EH (cell line): ENCODE measurements around the gene YLPM1.
"Not testable (repeated sequence)": the region's sequence is repeated elsewhere in the genome, so short reads cannot be mapped to it uniquely, and the experiment has no call there.

Experiments used
- DNase-seq: peaks from one replicate; pipeline ENCODE4 v3.0.0-alpha.2; 2015; ENCODE audit warnings: low read depth

The YLPM1 gene, protein sequence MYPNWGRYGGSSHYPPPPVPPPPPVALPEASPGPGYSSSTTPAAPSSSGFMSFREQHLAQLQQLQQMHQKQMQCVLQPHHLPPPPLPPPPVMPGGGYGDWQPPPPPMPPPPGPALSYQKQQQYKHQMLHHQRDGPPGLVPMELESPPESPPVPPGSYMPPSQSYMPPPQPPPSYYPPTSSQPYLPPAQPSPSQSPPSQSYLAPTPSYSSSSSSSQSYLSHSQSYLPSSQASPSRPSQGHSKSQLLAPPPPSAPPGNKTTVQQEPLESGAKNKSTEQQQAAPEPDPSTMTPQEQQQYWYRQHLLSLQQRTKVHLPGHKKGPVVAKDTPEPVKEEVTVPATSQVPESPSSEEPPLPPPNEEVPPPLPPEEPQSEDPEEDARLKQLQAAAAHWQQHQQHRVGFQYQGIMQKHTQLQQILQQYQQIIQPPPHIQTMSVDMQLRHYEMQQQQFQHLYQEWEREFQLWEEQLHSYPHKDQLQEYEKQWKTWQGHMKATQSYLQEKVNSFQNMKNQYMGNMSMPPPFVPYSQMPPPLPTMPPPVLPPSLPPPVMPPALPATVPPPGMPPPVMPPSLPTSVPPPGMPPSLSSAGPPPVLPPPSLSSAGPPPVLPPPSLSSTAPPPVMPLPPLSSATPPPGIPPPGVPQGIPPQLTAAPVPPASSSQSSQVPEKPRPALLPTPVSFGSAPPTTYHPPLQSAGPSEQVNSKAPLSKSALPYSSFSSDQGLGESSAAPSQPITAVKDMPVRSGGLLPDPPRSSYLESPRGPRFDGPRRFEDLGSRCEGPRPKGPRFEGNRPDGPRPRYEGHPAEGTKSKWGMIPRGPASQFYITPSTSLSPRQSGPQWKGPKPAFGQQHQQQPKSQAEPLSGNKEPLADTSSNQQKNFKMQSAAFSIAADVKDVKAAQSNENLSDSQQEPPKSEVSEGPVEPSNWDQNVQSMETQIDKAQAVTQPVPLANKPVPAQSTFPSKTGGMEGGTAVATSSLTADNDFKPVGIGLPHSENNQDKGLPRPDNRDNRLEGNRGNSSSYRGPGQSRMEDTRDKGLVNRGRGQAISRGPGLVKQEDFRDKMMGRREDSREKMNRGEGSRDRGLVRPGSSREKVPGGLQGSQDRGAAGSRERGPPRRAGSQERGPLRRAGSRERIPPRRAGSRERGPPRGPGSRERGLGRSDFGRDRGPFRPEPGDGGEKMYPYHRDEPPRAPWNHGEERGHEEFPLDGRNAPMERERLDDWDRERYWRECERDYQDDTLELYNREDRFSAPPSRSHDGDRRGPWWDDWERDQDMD (N-terminal part only)

GRCh38 chr14:74762917-74763802 is at the start of gene YLPM1:
Gene YLPM1 (plus strand): TSS chr14:74763316. CDS start chr14:74763490, 174 bp downstream.
- peak; percentile 97 for DNase-seq

- no peak for DNase-seq
Measured at GRCh38 chr14:74713395-74713735, 49.8 kb upstream of the YLPM1 start.

DNA sequence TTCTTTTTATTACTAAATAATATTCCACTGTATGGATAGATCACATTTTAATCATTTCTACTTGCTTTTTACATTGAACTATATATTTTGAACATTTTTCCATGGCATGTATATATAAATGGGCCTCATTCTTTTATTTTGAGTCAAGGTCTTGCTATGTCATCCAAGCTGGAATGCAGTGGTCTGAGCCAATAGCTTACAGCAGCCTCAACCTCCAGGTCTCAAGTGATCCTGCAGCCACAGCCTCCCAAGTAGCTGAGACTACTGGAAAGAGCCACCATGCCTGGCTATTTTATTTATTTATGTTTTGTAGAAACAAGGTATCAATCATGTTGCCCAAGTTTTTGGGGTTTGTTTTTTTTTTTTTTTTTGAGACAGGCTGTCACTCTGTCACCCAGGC is 42.6 kb upstream of the YLPM1 start:
- DNase-seq: peak; percentile 62

DNA sequence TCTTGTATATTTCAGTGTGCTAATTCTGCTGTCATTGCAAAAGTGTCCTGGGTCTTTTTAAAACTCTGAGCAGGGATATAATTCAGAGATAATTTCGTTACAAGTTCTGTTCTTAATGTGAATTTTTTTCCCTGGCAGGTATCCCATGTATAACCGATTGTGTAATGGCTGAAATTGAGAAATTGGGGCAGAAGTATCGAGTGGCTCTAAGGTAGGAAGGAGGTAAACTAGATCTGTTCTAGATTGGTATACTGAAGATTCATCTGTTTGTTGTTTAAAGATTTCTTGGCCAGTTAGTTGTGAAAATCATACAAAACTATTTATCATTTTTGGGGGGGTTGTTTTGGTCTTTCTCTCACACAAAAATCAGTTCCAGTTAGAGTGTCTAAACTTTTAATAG is 40.0 kb upstream of the YLPM1 start:
- DNase-seq: no peak

- DNase-seq: no peak
Measured at GRCh38 chr14:74732387-74732786, 30.7 kb upstream of the YLPM1 start.

DNA sequence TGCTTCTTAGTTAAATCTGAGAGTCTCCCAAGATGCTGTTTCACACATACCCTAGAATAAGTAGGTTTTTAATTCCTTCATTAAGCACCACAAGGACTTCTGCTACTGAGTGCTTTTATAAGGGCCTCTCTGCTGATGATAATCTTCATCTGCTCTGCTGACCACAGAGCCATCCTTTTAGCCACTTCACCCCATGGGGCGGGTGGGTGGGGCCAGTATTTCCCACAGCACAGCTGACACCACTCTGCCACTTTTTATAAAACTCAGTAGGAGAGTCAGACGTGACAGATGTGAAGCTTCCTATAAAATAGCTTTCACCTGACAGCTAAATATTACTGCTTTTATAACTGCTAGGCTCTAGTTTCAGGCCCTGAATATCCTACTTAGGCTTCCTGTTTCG is 29.9 kb upstream of the YLPM1 start:
- no peak for DNase-seq

DNA sequence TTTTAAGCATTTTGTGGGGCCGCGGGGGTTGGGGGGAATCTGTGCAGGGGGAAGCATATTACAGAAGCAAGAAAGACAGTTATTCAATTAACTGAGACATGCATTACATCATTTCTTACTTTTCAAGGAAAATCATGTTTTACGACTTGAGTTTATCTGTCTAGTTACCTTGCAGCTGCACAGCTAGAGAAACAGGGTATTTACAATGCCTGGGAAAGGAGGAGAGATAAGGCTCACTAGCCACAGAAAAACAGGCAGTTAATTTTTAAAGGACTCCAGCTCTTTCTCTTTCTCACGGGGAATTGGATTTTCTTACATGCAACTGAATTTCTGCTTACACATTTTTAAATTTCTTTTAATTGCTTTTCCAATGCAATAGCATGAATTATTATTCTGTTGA is 28.0 kb upstream of the YLPM1 start:
- no peak for DNase-seq

- peak; percentile 45 for DNase-seq
Measured at GRCh38 chr14:74737753-74738325, 25.3 kb upstream of the YLPM1 start.

- no peak for DNase-seq
Measured at GRCh38 chr14:74739293-74740030, 23.7 kb upstream of the YLPM1 start.

DNA sequence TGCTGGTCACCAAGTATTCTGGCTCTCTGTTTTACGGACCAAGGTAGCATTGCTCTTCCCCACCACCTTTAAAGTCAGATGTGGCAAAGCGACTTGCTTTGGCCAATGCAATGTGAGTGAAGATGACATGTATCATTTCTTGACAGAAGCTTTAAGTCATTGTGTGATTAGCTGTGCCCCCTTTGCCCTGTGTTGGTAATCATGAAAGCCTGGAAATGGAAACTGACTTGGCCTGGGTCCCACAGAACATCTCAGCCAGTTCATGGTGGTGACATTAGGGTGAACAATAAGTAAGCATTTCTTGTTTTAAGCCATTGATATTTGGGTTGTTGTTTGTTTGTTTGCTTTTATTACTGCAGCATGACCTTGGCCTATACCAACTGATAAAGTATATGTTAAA is 15.9 kb upstream of the YLPM1 start:
- DNase-seq: no peak

GRCh38 chr14:74754157-74754556 is 9.0 kb upstream of the YLPM1 start:
- peak; percentile 72 for DNase-seq

DNA sequence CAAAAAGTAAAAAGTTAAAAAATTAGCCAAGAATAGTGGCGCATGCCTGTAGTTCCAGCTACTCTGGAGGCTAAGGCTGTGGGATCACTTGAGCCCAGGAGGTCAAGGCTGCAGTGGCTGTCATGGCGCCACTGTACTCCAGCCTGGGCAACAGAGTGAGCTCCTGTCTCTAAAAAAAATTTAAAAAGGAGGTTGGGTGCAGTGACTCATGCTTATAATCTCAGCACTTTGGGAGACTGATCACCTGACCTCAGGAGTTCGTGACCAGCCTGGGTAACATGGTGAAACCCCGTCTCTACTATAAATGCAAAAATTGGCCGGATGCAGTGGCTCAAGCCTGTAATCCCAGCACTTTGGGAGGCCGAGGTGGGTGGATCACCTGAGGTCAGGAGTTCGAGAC is 8.2 kb upstream of the YLPM1 start:
- DNase-seq: no peak

GRCh38 chr14:74756326-74756725 is 6.8 kb upstream of the YLPM1 start:
- DNase-seq: no peak

- not testable (repeated sequence) for DNase-seq
Measured at GRCh38 chr14:74758505-74758904, 4.6 kb upstream of the YLPM1 start.

- DNase-seq: peak; percentile 36
Measured at GRCh38 chr14:74763803-74764531, 851 bp downstream of the YLPM1 start.

- no peak for DNase-seq
Measured at GRCh38 chr14:74765721-74766120, 2.6 kb downstream of the YLPM1 start.

GRCh38 chr14:74771399-74771798 is 8.3 kb downstream of the YLPM1 start:
- no peak for DNase-seq

GRCh38 chr14:74784634-74785033 is 21.5 kb downstream of the YLPM1 start:
- DNase-seq: no peak

DNA sequence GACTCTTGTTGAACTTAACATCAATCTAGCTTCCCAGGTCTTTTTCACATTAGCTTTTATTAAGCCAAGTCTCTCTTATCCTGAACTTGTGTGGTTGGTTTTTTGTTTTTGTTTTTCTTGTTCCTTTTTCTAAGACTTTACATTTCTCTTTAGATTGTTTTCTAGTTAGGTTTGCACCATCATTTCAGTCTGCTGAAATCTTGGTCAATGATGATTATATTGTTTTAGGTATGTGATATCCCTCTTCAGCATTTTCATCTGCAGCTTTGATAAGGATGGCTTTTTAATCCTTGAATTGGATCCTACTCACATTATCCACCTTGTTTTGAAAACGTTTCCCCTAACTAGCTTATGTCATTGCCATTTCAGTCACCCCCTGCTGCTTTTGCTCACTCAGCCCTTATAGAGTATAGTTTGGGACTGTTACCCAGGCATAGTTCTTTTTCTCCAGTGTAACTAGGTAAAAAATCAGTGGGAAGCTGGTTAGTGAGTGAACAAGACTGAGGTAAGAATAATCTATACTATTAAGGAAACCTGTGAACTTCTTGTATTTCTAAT is 22.0 kb downstream of the YLPM1 start:
- no peak for DNase-seq
